GM12878 (cell line): ENCODE results near the gene HOXD9. TPM values are rescaled to one million over a fixed set of nuclear protein-coding genes. Genes with fewer than 3 reads are reported as not detected.

Experiments used
- ATAC-seq: fragments of 200-7000 bp; cut with Tn5 transposase; 3 replicates; pipeline ENCODE4 v1.9.1; 2020; ENCODE audit warnings: mild to moderate bottlenecking, moderate library complexity
- BruUV-seq: library from RNA; stranded (reverse); fragments of 400-500 nt; replicated peaks from 2 replicates; lab custom pipeline; 2021; lab: Mats Ljungman, UMichigan
- CTCF ChIA-PET: fragments of 300-600 bp; sonication (Branson Sonifier 250); formaldehyde crosslinking; extraction: SDS; loops from one replicate; lab custom pipeline; 2021; ENCODE audit warnings: inconsistent platforms; lab: Yijun Ruan, JAX
- POLR2A ChIA-PET: fragments of 350-600 bp; formaldehyde crosslinking; extraction: SDS; loops from one replicate; lab custom pipeline; 2021; ENCODE audit warnings: inconsistent platforms; lab: Charles Lee
- RAD21 ChIA-PET: fragments of 300-600 bp; sonication (Branson Sonifier 250); formaldehyde crosslinking; loops from one replicate; lab custom pipeline; 2023; ENCODE audit warnings: antibody characterized with exemption; ENCODE audit not compliant: unreplicated experiment; lab: Charles Lee
- SMC1A ChIA-PET: fragments of 300-600 bp; sonication (Branson Sonifier 250); formaldehyde crosslinking; loops from one replicate; lab custom pipeline; 2023; ENCODE audit not compliant: unreplicated experiment, uncharacterized antibody; lab: Charles Lee
- DNase-seq: peaks from one replicate; pipeline ENCODE4 v3.0.0-alpha.2; 2011; ENCODE audit warnings: low read depth, low spot score
- FAIRE-seq: peaks from 3 replicates; lab custom pipeline; 2011; peaks lifted over from hg19 to GRCh38; lab: Jason Lieb, UNC
- H2AFZ ChIP-seq: 2 replicates; pipeline ENCODE4 v1.6.0; 2011; ENCODE audit warnings: low read depth, low read length, control low read depth; ENCODE audit not compliant: control insufficient read depth
- H3K27ac ChIP-seq: 2 replicates; pipeline ENCODE4 v1.5.1; 2011; ENCODE audit warnings: control low read depth; ENCODE audit not compliant: control insufficient read depth, insufficient read depth
- H3K27me3 ChIP-seq, 2 experiments: replicated peaks in 1 of 2; 2 replicates each; pipeline versions ENCODE4 v1.6.0 to v1.6.1; 2011; ENCODE audit warnings: low read length in 1 of 2; ENCODE audit not compliant: control insufficient read depth in 2 of 2, insufficient read depth in 2 of 2
- H3K36me3 ChIP-seq, 2 experiments: 2 replicates each; pipeline ENCODE4 v1.5.1; 2011; ENCODE audit warnings: low read length in 1 of 2; ENCODE audit not compliant: control insufficient read depth in 2 of 2, insufficient read depth in 2 of 2
- H3K4me1 ChIP-seq: 2 replicates; pipeline ENCODE4 v1.6.1; 2011; ENCODE audit warnings: mild to moderate bottlenecking, low read length, moderate library complexity, mixed read lengths; ENCODE audit not compliant: control insufficient read depth, insufficient read depth
- H3K4me2 ChIP-seq: 2 replicates; pipeline ENCODE4 v1.6.0; 2011; ENCODE audit warnings: control low read depth; ENCODE audit not compliant: control insufficient read depth, insufficient read depth
- H3K4me3 ChIP-seq: fragments of 200-600 bp; sonication (generic); 2 replicates; pipeline ENCODE4 v1.5.1; 2016
- H3K79me2 ChIP-seq: 2 replicates; pipeline ENCODE4 v1.6.0; 2011; ENCODE audit warnings: low read length; ENCODE audit not compliant: control insufficient read depth, insufficient read depth
- H3K9ac ChIP-seq: 2 replicates; pipeline ENCODE4 v1.8.0; 2011; ENCODE audit warnings: low read length, control low read depth, mixed read lengths; ENCODE audit not compliant: control insufficient read depth, insufficient read depth
- H3K9me3 ChIP-seq: replicated peaks from 3 replicates; pipeline ENCODE4 v1.5.1; 2011; ENCODE audit warnings: mild to moderate bottlenecking, low read length; ENCODE audit not compliant: control insufficient read depth, insufficient read depth
- H4K20me1 ChIP-seq: 2 replicates; pipeline ENCODE4 v1.6.0; 2011; ENCODE audit not compliant: control insufficient read depth, insufficient read depth
- ATF2 ChIP-seq: IDR thresholded peaks from 2 replicates; pipeline ENCODE4 v1.6.1; 2012; ENCODE audit warnings: low read length, inconsistent platforms
- SMAD1 ChIP-seq: fragments of 450-650 bp; IDR thresholded peaks from 2 replicates; pipeline ENCODE4 v1.6.1; 2018; ENCODE audit warnings: mild to moderate bottlenecking, low read depth; ENCODE audit not compliant: partially characterized antibody
- WGBS: methylation state at CpG from one replicate; pipeline ENCODE4 v1.1.6; 2016; ENCODE audit warnings: low lambda C conversion rate; ENCODE audit not compliant: insufficient replicate concordance, insufficient coverage; ENCODE audit errors: missing lambda C conversion rate; 5-methylcytosine and 5-hydroxymethylcytosine counted together
- in situ Hi-C: fragments of 300-500 bp; cut with MboI; formaldehyde crosslinking; loops from 9 replicates; pipeline ENCODE4 v1.14.3; 2018; ENCODE audit warnings: mixed read lengths
- intact Hi-C: fragments of 100-400 bp; cut with micrococcal nuclease; formaldehyde crosslinking; loops from one replicate; pipeline ENCODE4 v1.14.2; 2022; ENCODE audit not compliant: unreplicated experiment
- polyA plus RNA-seq, 11 experiments: library from polyadenylated mRNA; depleted of rRNA in 4 of 11; unstranded in 6 of 11; stranded (reverse) in 5 of 11; fragments of >200 nt; fragmentation: Nextera tagmentation in 4 of 11; fragmentation: Illumina TruSeq in 1 of 11; extraction: Ambion mirVana in 4 of 11; extraction: Trizol in 1 of 11; gene quantifications; 1 replicate in 1 of 11; 2 replicates in 10 of 11; pipeline versions ENCODE4 v1.2.1 to v1.2.3, GENCODE V29; 2011 to 2016; ENCODE audit warnings: inconsistent platforms in 2 of 11, missing spikeins in 2 of 11, low read depth in 1 of 11
- total RNA-seq, 4 experiments: library from RNA; depleted of rRNA in 3 of 4; stranded (reverse); fragments of >200 nt in 3 of 4; fragmentation: Illumina TruSeq in 1 of 4; extraction: Trizol in 1 of 4; gene quantifications; 2 replicates each; pipeline versions ENCODE4 v1.2.1 to v1.2.3, GENCODE V29; 2013 to 2021
- TF ChIP-seq, protein P1 (sequence below): fragments of 150-350 bp; IDR thresholded peaks from 2 replicates; pipeline ENCODE4 v1.6.1; 2016; ENCODE audit warnings: low read depth, low read length

HOXD9 gene
- total and polyA plus RNA-seq, 10 of the 15 experiments (the other 5 are each of a cell fraction or from before 2014, with no cell fraction given) = not detected

DNA sequence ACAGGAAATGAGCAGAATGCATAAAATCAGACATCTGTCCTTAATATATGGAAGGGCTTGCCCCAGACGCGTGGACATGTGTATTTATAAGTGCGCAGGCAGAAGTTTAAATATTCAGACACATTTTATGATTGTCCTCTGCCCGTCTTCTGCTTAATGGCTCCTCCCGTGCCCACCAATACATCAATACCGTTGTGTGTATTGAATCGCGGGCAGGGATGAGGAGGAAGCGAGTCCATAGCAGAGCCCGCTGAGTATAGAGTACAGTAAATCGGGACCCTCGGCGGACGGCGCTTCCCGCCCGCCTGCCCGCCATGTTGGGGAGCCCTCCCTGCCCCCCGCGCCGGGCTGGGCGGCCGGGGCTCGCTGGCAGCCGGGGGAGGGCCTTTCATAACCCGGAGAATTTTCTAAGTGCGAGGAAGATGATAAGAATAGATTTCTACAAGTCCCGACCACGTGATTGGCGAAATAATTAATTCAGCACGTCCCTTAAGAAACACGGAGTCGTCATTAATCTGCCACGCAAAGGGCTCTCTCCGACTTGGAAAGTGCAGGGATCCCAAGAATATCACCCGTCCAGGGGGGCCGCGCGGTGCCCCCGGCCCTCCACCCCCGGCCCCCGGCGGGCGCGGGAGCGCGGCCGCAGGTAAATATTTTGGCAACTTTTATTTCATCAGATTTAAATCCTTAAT lies 34.4 kb downstream of the HOXD9 start, which contains the start of gene HOXD3 (continued):
- TF ChIP-seq, protein P1, sequence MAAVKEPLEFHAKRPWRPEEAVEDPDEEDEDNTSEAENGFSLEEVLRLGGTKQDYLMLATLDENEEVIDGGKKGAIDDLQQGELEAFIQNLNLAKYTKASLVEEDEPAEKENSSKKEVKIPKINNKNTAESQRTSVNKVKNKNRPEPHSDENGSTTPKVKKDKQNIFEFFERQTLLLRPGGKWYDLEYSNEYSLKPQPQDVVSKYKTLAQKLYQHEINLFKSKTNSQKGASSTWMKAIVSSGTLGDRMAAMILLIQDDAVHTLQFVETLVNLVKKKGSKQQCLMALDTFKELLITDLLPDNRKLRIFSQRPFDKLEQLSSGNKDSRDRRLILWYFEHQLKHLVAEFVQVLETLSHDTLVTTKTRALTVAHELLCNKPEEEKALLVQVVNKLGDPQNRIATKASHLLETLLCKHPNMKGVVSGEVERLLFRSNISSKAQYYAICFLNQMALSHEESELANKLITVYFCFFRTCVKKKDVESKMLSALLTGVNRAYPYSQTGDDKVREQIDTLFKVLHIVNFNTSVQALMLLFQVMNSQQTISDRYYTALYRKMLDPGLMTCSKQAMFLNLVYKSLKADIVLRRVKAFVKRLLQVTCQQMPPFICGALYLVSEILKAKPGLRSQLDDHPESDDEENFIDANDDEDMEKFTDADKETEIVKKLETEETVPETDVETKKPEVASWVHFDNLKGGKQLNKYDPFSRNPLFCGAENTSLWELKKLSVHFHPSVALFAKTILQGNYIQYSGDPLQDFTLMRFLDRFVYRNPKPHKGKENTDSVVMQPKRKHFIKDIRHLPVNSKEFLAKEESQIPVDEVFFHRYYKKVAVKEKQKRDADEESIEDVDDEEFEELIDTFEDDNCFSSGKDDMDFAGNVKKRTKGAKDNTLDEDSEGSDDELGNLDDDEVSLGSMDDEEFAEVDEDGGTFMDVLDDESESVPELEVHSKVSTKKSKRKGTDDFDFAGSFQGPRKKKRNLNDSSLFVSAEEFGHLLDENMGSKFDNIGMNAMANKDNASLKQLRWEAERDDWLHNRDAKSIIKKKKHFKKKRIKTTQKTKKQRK = no peak

- ATAC-seq (no peak), DNase-seq (no peak), FAIRE-seq (no peak)
- Histone ChIP-seq H3K4me3 (no peak overlapping the region), H3K27me3 (peaks cover 6 to 33% of the 10 kb centered on the region in 2 experiments), H3K9me3 (no peaks in the 10 kb centered on the region; the same call in 2 of the 3 replicates), H3K79me2 (no peaks in the 10 kb centered on the region), H3K9ac (no peak overlapping the region), H4K20me1 (no peaks in the 10 kb centered on the region), H3K4me1 (no peaks in the 10 kb centered on the region), H3K36me3 (no peaks in the 10 kb centered on the region), H3K4me2 (no peak overlapping the region), H2AFZ (no peak overlapping the region), H3K27ac (no peak overlapping the region)
- WGBS = 34% methylated on average over 28 of the region's 43 CpGs
- ChIA-PET POLR2A (no interaction called here), RAD21 (no interaction called here), SMC1A (no interaction called here), CTCF (interaction anchor here (0.5 kb wide), 1 partner anchor 38 kb away, joined by 4 read pairs; no protein-coding TSS in a partner anchor)
- intact Hi-C loops (no loop called here), in situ Hi-C loops (no loop called here)
- no TSS peak for BruUV-seq
- TF ChIP-seq SMAD1 (no peak), ATF2 (no peak)
These were observed 35.1 kb downstream of the HOXD9 start for GRCh38 chr2:176157499-176158185.
